Smooth muscle cell (in vitro differentiated cells): ENCODE measurements around the gene SLA2. TPM values are rescaled to one million over a fixed set of nuclear protein-coding genes. Genes with fewer than 3 reads are reported as not detected.
"Not testable (repeated sequence)": the region's sequence is repeated elsewhere in the genome, so short reads cannot be mapped to it uniquely, and the experiment has no call there.

Experiments used
- DNase-seq: peaks from one replicate; lab custom pipeline; 2025; ENCODE audit not compliant: unreplicated experiment; lab: John Stamatoyannopoulos, UW
- H2AFZ ChIP-seq: fragments of 200-600 bp; sonication (generic); 2 replicates; pipeline ENCODE4 v1.6.0; 2016; ENCODE audit warnings: antibody characterized with exemption, low read depth, mild to moderate bottlenecking
- H3F3A ChIP-seq: fragments of 200-600 bp; sonication (generic); 2 replicates; pipeline ENCODE4 v1.6.0; 2017; ENCODE audit warnings: antibody characterized with exemption, low read depth
- H3K27ac ChIP-seq: fragments of 200-600 bp; sonication (generic); 2 replicates; pipeline ENCODE4 v1.5.1; 2016; ENCODE audit warnings: low read depth, mild to moderate bottlenecking
- H3K27me3 ChIP-seq: fragments of 200-600 bp; sonication (generic); 2 replicates; pipeline ENCODE4 v1.6.1; 2016; ENCODE audit warnings: low read depth, mild to moderate bottlenecking
- H3K36me3 ChIP-seq: fragments of 200-600 bp; sonication (generic); 2 replicates; pipeline ENCODE4 v1.5.1; 2016; ENCODE audit warnings: low read depth
- H3K4me1 ChIP-seq: fragments of 200-600 bp; sonication (generic); 2 replicates; pipeline ENCODE4 v1.5.1; 2016; ENCODE audit warnings: low read depth
- H3K4me2 ChIP-seq: fragments of 200-600 bp; sonication (generic); 2 replicates; pipeline ENCODE4 v1.6.0; 2016; ENCODE audit warnings: mild to moderate bottlenecking
- H3K4me3 ChIP-seq: fragments of 200-600 bp; sonication (generic); 2 replicates; pipeline ENCODE4 v1.5.1; 2016; ENCODE audit warnings: mild to moderate bottlenecking
- H3K79me2 ChIP-seq: fragments of 200-600 bp; sonication (generic); 2 replicates; pipeline ENCODE4 v1.6.0; 2016; ENCODE audit warnings: low read depth, mild to moderate bottlenecking
- H3K9ac ChIP-seq: fragments of 200-600 bp; sonication (generic); 2 replicates; pipeline ENCODE4 v1.6.0; 2016; ENCODE audit warnings: low read depth
- H3K9me3 ChIP-seq: fragments of 200-600 bp; sonication (generic); replicated peaks from 2 replicates; pipeline ENCODE4 v1.5.1; 2016; ENCODE audit warnings: low read depth
- H4K20me1 ChIP-seq: fragments of 200-600 bp; sonication (generic); 2 replicates; pipeline ENCODE4 v1.6.0; 2016; ENCODE audit warnings: low read depth
- WGBS: methylation state at CpG from one replicate; pipeline ENCODE4 v1.1.7; 2016; ENCODE audit warnings: low lambda C conversion rate; 5-methylcytosine and 5-hydroxymethylcytosine counted together
- polyA plus RNA-seq: library from polyadenylated mRNA; unstranded; fragments of >200 nt; fragmentation: Nextera tagmentation; extraction: Ambion mirVana; gene quantifications from 2 replicates; pipeline ENCODE4 v1.2.1, GENCODE V29; 2016
- total RNA-seq: library from RNA; depleted of rRNA; stranded (reverse); fragments of >200 nt; gene quantifications from 2 replicates; pipeline ENCODE4 v1.2.3, GENCODE V29; 2014
- TF ChIP-seq, protein P1 (sequence below): fragments of 200-600 bp; sonication (generic); IDR thresholded peaks from 2 replicates; pipeline ENCODE4 v1.5.1; 2017; ENCODE audit warnings: borderline replicate concordance, mild to moderate bottlenecking, antibody characterized with exemption; ENCODE audit not compliant: insufficient read depth, poor library complexity, severe bottlenecking

The SLA2 gene
- total and polyA plus RNA-seq, 2 experiments from 2014 or later, result not detected

DNA sequence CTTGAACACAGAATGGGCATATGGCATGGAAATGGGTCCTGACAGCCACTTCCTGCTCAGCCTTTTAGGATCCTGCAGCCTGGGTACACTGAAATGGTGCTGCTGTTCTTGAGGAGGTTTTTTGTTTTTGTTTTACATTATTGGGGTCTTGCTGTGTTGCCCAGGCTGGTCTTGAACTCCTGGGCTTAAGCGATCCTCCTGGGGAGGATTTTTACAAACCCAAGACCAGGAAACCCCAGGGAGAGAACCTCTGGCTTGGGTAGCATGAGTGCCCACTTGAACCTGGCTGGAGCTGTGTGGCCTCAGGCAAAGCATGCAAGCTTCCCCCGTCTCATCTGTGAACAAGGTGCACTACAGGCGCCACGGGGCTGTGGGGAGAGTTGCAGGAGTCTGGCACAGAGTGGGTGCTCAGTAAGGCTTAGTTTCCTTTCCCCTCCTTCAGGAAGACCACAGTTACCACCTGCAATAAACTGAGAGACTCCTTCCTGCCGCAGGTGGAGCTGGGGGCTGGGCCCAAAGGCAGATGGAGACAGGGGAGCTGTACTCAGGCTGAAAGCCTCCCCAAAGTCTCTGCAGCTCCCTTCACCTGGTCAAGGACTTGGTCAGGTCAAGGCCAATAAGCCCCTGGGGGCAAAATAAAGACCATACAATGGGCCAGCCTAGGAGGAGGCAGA is 1.8 kb downstream of the SLA2 start:
- 82% methylated on average over 5 of the region's 5 CpGs for WGBS
- H3K27ac ChIP-seq, result no peak overlapping the region
- H3K4me1 ChIP-seq, result peaks cover 11% of the 10 kb centered on the region
- no peak overlapping the region for H3K4me2 ChIP-seq
- DNase-seq, result no peak
- no peak overlapping the region for H3K4me3 ChIP-seq
- no peaks in the 10 kb centered on the region for H4K20me1 ChIP-seq
- H3K36me3 ChIP-seq, result no peaks in the 10 kb centered on the region
- no peaks in the 10 kb centered on the region for H3K9me3 ChIP-seq
- H3K27me3 ChIP-seq, result no peaks in the 10 kb centered on the region
- TF ChIP-seq, protein P1, sequence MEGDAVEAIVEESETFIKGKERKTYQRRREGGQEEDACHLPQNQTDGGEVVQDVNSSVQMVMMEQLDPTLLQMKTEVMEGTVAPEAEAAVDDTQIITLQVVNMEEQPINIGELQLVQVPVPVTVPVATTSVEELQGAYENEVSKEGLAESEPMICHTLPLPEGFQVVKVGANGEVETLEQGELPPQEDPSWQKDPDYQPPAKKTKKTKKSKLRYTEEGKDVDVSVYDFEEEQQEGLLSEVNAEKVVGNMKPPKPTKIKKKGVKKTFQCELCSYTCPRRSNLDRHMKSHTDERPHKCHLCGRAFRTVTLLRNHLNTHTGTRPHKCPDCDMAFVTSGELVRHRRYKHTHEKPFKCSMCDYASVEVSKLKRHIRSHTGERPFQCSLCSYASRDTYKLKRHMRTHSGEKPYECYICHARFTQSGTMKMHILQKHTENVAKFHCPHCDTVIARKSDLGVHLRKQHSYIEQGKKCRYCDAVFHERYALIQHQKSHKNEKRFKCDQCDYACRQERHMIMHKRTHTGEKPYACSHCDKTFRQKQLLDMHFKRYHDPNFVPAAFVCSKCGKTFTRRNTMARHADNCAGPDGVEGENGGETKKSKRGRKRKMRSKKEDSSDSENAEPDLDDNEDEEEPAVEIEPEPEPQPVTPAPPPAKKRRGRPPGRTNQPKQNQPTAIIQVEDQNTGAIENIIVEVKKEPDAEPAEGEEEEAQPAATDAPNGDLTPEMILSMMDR, result no peak
- H2AFZ ChIP-seq, result no peak overlapping the region
- H3F3A ChIP-seq, result no peaks in the 10 kb centered on the region
- H3K79me2 ChIP-seq, result no peaks in the 10 kb centered on the region
- no peak overlapping the region for H3K9ac ChIP-seq

DNA sequence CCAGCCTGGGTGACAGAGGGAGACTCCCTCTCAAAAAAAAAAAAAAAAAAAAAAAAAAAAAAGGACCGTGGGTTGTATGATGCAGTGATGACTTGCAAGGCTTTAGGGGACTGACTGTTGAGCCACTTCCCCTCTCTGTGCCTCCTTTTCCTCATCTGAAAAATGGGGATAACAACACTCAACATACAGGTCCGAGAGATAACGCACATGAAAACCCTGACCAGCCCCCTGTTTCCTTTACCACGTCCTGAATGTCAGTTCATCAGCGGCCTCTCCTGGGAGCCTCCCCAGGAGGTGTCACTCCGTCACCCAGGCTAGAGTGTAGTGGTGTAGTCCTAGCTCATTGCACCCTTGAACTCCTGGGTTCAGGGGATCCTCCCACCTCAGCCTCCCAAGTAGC is 3.9 kb downstream of the SLA2 start:
- Histone ChIP-seq H2AFZ (no peak overlapping the region), H3K9me3 (no peaks in the 10 kb centered on the region), H3K27me3 (no peaks in the 10 kb centered on the region), H3K4me1 (peaks cover 11% of the 10 kb centered on the region), H4K20me1 (no peaks in the 10 kb centered on the region), H3K4me2 (no peak overlapping the region), H3K27ac (no peak overlapping the region), H3K36me3 (no peaks in the 10 kb centered on the region), H3K9ac (no peak overlapping the region), H3F3A (no peaks in the 10 kb centered on the region), H3K4me3 (no peak overlapping the region), H3K79me2 (no peaks in the 10 kb centered on the region)
- WGBS, result 94% methylated on average over 6 of the region's 6 CpGs
- no peak for DNase-seq
- TF ChIP-seq, protein P1, result no peak

DNA sequence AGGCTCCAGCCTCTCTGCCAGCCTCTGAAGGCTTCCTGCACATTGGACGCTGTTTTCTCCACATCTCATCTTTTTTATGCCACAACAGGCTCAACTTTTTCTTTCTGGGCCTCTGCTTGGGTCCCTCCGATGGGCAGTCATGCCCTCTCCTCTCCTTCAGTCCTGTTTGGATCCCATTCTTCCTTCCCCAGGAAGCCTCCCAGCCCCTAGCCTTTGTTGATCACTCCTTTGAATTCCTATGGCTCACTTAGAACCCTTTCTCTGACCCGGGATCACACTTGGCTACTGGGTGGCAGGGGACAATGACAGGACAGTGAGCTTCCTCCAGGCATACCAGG is 4.5 kb downstream of the SLA2 start:
- Histone ChIP-seq H3K4me3 (no peak overlapping the region), H3K27me3 (no peaks in the 10 kb centered on the region), H2AFZ (no peak overlapping the region), H3K4me1 (peaks cover 5% of the 10 kb centered on the region), H3K79me2 (no peaks in the 10 kb centered on the region), H3K9ac (no peak overlapping the region), H4K20me1 (no peaks in the 10 kb centered on the region), H3K27ac (no peak overlapping the region), H3K36me3 (no peaks in the 10 kb centered on the region), H3K9me3 (no peaks in the 10 kb centered on the region), H3F3A (no peaks in the 10 kb centered on the region), H3K4me2 (no peak overlapping the region)
- 90% methylated on average over 3 of the region's 3 CpGs for WGBS
- TF ChIP-seq, protein P1, result no peak
- no peak for DNase-seq

DNA sequence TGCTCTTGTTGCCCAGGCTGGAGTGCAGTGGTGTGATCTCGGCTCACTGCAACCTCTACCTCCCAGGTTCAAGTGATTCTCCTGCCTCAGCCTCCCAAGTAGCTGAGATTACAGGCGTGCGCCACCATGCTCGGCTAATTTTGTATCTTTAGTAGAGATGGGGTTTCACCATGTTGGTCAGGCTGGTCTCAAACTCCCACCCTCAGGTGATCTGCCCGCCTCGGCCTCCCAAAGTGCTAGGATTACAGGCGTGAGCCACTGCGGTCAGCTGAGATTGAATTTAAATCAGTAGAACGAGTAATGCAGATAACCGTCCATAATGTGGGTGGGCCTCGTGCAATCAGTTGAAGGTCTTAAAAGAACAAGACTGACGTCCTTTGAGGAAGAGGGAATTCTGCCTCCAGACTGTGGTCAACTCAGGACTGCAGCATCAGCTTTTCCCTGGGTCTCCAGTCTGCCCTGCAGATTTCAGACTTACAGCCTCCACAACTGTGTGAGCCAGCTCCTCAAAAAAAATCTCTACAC is 7.1 kb downstream of the SLA2 start:
- H3K4me2 ChIP-seq, H3K27me3 ChIP-seq, H3K9me3 ChIP-seq, H3K4me3 ChIP-seq, H3K27ac ChIP-seq, H3K9ac ChIP-seq, H3F3A ChIP-seq, H3K79me2 ChIP-seq, DNase-seq, H3K4me1 ChIP-seq, H4K20me1 ChIP-seq, H2AFZ ChIP-seq, H3K36me3 ChIP-seq: not testable (repeated sequence)
- WGBS, result 97% methylated on average over 12 of the region's 12 CpGs
